Vagina (tissue), 2 donors: ENCODE results near the gene PIWIL4. TPM values are rescaled to one million over a fixed set of nuclear protein-coding genes. Genes with fewer than 3 reads are reported as not detected.
A peak's percentile ranks its signal among the peaks of the same experiment; 100 is the strongest.

Experiments used
- DNase-seq, 2 donors: peaks; one replicate each; pipeline ENCODE4 v3.0.0-alpha.2; 2017; ENCODE audit errors: extremely low spot score in 2 of 2
- H3K27ac ChIP-seq: fragments of 200-600 bp; sonication (generic); one replicate; pipeline ENCODE4 v1.5.1; 2019
- H3K27me3 ChIP-seq: fragments of 200-600 bp; sonication (generic); one replicate; pipeline ENCODE4 v1.5.1; 2019
- H3K36me3 ChIP-seq, 2 donors: fragments of 200-600 bp; sonication (generic); one replicate each; pipeline ENCODE4 v1.5.1; 2017 to 2019
- H3K4me1 ChIP-seq: fragments of 200-600 bp; sonication (generic); one replicate; pipeline ENCODE4 v1.5.1; 2019
- H3K4me3 ChIP-seq, 2 donors: fragments of 200-600 bp; sonication (generic); 1 replicate in 1 of 2; 2 replicates in 1 of 2; pipeline ENCODE4 v1.5.1; 2016 to 2019
- H3K9me3 ChIP-seq: fragments of 200-600 bp; sonication (generic); one replicate; pipeline ENCODE4 v1.5.1; 2019
- POLR2A ChIP-seq, 2 donors: fragments of 450-650 bp; IDR thresholded peaks; one replicate each; pipeline ENCODE4 v1.6.1; 2017; ENCODE audit warnings: antibody characterized with exemption in 2 of 2, mild to moderate bottlenecking in 2 of 2, moderate library complexity in 2 of 2
- POLR2AphosphoS5 ChIP-seq, 2 donors: sonication (generic); formaldehyde crosslinking; IDR thresholded peaks; one replicate each; pipeline ENCODE4 v1.9.0; 2017; ENCODE audit warnings: antibody characterized with exemption in 2 of 2, mild to moderate bottlenecking in 2 of 2, low read depth in 1 of 2; ENCODE audit not compliant: insufficient read depth in 1 of 2
- intact Hi-C: fragments of 100-400 bp; cut with DNase I; formaldehyde crosslinking; loops from one replicate; pipeline ENCODE4 v1.15.1; 2023
- total RNA-seq: library from RNA; depleted of rRNA; stranded (reverse); fragments of >200 nt; gene quantifications from one replicate; pipeline ENCODE4 v1.2.3, GENCODE V29; 2016
- TF ChIP-seq, protein P1 (sequence below), 3 experiments: fragments of 450-650 bp in 2 of 3; fragments of 200-600 bp in 1 of 3; sonication (generic) in 1 of 3; IDR thresholded peaks; one replicate each; pipeline ENCODE4 v1.5.1; 2017 to 2019; ENCODE audit warnings: antibody characterized with exemption in 3 of 3, mild to moderate bottlenecking in 2 of 3, moderate library complexity in 2 of 3

The PIWIL4 gene
- total RNA-seq, 1 donor from 2014 or later = 3.2 TPM

DNA sequence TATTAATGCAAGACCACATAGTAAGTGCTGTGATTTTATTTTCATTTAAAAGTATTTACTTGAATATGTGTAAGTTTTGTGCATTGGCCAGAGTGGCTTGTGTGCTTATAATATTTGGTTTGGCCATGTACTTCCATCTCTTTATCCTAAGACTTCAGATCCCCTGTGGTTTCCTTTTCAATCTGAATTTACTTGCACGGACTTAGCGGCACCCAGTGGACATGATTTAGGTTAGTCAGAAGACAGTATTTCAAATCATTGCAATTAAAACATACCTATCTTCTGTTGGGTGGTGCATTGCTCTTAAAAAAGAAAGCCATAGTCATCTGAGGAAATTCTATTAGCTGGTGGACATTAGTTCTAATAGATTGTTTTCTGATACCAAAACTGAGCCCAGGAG is 30.7 kb downstream of the PIWIL4 start:
- no peaks in the 10 kb centered on the region for H3K36me3 ChIP-seq
- no peak for TF ChIP-seq POLR2A (IDR thresholded peaks at IDR 0.05)
- TF ChIP-seq, protein P1, sequence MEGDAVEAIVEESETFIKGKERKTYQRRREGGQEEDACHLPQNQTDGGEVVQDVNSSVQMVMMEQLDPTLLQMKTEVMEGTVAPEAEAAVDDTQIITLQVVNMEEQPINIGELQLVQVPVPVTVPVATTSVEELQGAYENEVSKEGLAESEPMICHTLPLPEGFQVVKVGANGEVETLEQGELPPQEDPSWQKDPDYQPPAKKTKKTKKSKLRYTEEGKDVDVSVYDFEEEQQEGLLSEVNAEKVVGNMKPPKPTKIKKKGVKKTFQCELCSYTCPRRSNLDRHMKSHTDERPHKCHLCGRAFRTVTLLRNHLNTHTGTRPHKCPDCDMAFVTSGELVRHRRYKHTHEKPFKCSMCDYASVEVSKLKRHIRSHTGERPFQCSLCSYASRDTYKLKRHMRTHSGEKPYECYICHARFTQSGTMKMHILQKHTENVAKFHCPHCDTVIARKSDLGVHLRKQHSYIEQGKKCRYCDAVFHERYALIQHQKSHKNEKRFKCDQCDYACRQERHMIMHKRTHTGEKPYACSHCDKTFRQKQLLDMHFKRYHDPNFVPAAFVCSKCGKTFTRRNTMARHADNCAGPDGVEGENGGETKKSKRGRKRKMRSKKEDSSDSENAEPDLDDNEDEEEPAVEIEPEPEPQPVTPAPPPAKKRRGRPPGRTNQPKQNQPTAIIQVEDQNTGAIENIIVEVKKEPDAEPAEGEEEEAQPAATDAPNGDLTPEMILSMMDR (IDR thresholded peaks at IDR 0.05) = no peak
- no peak overlapping the region for H3K4me3 ChIP-seq
- H3K9me3 ChIP-seq = no peaks in the 10 kb centered on the region
- intact Hi-C loops = no loop called here
- no peaks in the 10 kb centered on the region for H3K27me3 ChIP-seq
- H3K4me1 ChIP-seq = no peaks in the 10 kb centered on the region
- DNase-seq = no peak
- H3K27ac ChIP-seq = no peak overlapping the region

DNA sequence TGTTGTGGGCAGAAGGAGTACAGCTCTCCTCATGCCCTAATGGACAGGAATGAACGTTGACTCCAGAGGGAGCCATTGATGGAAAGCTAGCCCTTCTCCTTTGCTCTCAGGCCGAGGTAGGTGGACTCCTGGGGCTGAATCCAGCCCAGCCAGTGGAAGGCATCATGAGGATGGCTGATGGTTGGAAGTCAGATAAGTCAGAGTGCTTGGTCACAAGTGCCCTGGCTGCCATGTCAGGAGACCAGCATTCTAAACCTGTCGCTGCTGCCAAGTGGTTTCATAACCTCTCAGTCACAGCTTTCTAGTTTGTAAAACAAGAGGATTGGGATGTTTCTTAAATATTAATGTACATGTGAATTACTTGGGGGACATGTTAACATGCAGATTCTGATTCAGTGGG is 32.3 kb downstream of the PIWIL4 start:
- H3K4me3 ChIP-seq = no peak overlapping the region
- H3K36me3 ChIP-seq = no peaks in the 10 kb centered on the region
- H3K27me3 ChIP-seq = no peaks in the 10 kb centered on the region
- no peak for DNase-seq
- no peak for TF ChIP-seq POLR2A (IDR thresholded peaks at IDR 0.05)
- TF ChIP-seq POLR2AphosphoS5 (IDR thresholded peaks at IDR 0.05; ENCODE audit: insufficient read depth in 1 of 2, low read depth in 1 of 2) = no peak
- TF ChIP-seq, protein P1 (IDR thresholded peaks at IDR 0.05) = no peak
- no peaks in the 10 kb centered on the region for H3K9me3 ChIP-seq
- no peaks in the 10 kb centered on the region for H3K4me1 ChIP-seq
- no peak overlapping the region for H3K27ac ChIP-seq
- intact Hi-C loops = no loop called here

DNA sequence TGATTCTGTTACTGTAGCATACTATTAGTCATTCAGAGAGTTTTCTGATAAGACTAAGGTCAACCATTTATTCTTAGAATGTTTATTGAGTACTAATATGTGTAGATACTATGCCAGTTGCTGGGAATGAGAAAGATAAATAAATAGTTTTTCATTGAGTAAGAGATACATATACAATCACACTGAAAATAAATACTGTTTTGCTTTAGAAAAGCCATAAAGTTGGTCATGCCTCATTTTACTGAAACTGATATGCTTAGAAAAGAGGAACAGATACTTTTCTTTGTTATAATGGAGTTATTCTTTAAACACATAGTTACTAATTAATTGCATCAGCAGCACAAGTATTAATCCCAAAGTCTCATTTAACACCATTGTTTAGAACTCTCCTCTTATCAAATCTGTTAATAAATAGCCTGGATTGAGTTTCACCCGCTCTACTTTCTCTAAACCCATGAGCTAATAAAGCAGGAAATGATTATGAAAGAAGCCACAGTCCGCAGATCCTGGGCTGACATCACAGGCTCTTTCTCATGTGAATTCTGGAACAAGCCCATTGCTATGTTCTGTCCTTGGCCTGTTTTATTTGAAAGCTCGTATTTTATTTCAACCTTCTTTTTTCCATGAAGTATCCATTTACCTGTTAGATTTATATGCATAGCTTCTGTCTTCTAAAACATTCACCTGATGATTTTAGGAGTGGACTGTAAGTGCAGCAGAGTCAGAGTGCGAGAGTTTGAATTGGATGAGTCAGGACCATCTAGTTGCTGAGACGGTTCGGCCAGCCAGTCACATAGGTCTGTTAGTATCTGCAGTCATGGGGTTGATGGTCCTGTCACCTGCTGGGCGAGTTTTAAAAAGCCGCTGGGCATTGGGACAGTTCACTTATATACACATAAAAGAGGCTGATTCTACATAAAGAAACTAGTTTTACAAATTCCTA is 35.5 kb downstream of the PIWIL4 start:
- H3K27me3 ChIP-seq = no peaks in the 10 kb centered on the region
- intact Hi-C loops = no loop called here
- no peak for TF ChIP-seq POLR2AphosphoS5 (IDR thresholded peaks at IDR 0.05; ENCODE audit: insufficient read depth in 1 of 2, low read depth in 1 of 2)
- TF ChIP-seq, protein P1 (IDR thresholded peaks at IDR 0.05) = peak in 1 of 3 experiments; percentile 25
- no peak for TF ChIP-seq POLR2A (IDR thresholded peaks at IDR 0.05)
- H3K36me3 ChIP-seq = peaks cover 0 to under 1% of the 10 kb centered on the region in 2 donors
- no peaks in the 10 kb centered on the region for H3K9me3 ChIP-seq
- DNase-seq = no peak
- no peak overlapping the region for H3K27ac ChIP-seq
- H3K4me1 ChIP-seq = no peaks in the 10 kb centered on the region
- H3K4me3 ChIP-seq = no peak overlapping the region

DNA sequence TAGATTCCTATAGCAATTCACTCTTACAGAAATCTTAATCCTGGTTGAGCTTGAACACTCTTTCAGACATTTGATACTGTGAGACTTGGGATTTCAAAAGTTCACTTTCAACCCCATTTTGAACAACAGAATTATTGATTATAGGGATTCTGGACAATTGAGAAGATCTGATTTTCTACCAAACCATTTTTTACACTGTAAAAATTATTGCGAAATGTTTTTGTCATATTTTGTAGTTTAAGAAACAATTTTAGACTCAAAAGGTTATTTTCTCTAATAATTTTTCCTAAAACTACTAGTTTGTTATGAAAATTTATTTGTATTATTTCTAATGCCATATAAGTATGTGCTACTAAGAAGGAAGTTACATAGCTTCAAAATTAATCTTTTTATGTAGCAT is 36.4 kb downstream of the PIWIL4 start:
- H3K4me3 ChIP-seq = no peak overlapping the region
- H3K27ac ChIP-seq = no peak overlapping the region
- H3K4me1 ChIP-seq = no peaks in the 10 kb centered on the region
- TF ChIP-seq POLR2A (IDR thresholded peaks at IDR 0.05) (no peak), POLR2AphosphoS5 (IDR thresholded peaks at IDR 0.05; ENCODE audit: insufficient read depth in 1 of 2, low read depth in 1 of 2) (no peak)
- TF ChIP-seq, protein P1 (IDR thresholded peaks at IDR 0.05) = no peak
- H3K9me3 ChIP-seq = no peaks in the 10 kb centered on the region
- no peaks in the 10 kb centered on the region for H3K27me3 ChIP-seq
- DNase-seq = no peak
- H3K36me3 ChIP-seq = peaks cover 0 to 6% of the 10 kb centered on the region in 2 donors
- intact Hi-C loops = no loop called here

DNA sequence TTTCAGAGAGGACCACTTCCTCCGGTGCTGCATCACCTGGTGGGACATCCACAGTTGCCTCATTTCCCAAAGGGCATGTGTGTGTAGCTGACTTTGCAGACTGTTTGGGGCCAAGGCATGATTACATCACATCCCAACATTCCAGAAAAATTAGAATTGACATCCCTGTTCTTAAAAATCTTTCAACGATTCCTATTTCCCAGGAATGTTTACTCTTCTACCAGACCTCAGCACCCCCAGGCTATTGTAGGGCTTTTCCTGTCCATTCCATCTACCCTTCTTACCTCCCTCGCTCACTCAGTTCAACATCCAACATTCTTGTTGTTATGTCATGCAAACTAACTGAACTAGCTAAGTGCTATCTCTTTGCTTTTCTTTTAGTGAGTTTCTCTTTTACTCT is 37.3 kb downstream of the PIWIL4 start:
- Histone ChIP-seq H3K27me3 (no peaks in the 10 kb centered on the region), H3K36me3 (peaks cover 0 to 6% of the 10 kb centered on the region in 2 donors), H3K9me3 (no peaks in the 10 kb centered on the region), H3K4me3 (no peak overlapping the region), H3K27ac (no peak overlapping the region), H3K4me1 (no peaks in the 10 kb centered on the region)
- DNase-seq = no peak
- intact Hi-C loops = no loop called here
- TF ChIP-seq POLR2AphosphoS5 (IDR thresholded peaks at IDR 0.05; ENCODE audit: insufficient read depth in 1 of 2, low read depth in 1 of 2) (no peak), POLR2A (IDR thresholded peaks at IDR 0.05) (no peak)
- TF ChIP-seq, protein P1 (IDR thresholded peaks at IDR 0.05) = no peak
